CMK (cell line): Measurements from ENCODE around the gene ABO.
"Not testable (repeated sequence)": the region's sequence is repeated elsewhere in the genome, so short reads cannot be mapped to it uniquely, and the experiment has no call there.

ENCODE experiments used
- DNase-seq: peaks from one replicate; pipeline ENCODE4 v3.0.0-alpha.2; 2010; ENCODE audit warnings: low read depth

Gene ABO

GRCh38 chr9:133290751-133291302, 15.8 kb upstream of the ABO start:
- no peak for DNase-seq

DNA sequence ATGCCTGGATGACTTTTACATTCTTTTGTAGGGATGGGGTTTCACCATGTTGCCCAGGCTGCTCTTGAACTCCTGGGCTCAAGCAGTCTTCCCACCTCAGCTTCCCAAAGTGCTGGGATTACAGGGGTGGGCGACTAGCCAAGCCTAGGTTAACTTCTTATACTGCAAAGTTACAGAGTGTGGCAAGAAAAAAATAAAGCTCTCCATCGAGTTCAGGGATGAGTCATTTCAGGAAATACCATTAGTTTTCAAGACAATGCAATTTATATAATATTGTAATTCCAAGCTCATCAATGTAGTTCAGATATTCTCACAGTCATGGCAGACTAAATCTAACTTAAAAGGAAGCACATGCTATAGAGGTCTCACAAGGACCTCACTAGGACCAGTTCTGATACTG, 11.5 kb upstream of the ABO start:
- no peak for DNase-seq

- DNase-seq, result no peak
Measured at GRCh38 chr9:133285252-133285775, 10.3 kb upstream of the ABO start.

DNA sequence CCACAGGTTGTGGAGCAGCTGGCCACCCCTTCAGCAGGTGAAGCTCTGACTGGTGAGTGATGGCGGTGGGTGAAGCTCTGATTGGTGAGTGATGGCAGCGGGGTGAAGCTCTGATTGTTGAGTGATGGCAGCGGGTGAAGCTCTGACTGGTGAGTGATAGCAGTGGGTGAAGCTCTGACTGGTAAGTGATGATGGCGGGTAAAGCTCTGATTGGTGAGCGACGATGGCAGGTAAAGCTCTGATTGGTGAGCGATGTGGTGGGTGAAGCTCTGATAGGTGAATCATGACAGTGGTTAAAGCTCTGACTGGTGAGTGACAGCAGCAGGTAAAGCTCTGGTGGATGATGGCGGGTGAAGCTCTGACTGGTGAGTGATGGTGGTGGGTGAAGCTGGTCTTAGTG, 9.4 kb upstream of the ABO start:
- DNase-seq, result no peak

DNA sequence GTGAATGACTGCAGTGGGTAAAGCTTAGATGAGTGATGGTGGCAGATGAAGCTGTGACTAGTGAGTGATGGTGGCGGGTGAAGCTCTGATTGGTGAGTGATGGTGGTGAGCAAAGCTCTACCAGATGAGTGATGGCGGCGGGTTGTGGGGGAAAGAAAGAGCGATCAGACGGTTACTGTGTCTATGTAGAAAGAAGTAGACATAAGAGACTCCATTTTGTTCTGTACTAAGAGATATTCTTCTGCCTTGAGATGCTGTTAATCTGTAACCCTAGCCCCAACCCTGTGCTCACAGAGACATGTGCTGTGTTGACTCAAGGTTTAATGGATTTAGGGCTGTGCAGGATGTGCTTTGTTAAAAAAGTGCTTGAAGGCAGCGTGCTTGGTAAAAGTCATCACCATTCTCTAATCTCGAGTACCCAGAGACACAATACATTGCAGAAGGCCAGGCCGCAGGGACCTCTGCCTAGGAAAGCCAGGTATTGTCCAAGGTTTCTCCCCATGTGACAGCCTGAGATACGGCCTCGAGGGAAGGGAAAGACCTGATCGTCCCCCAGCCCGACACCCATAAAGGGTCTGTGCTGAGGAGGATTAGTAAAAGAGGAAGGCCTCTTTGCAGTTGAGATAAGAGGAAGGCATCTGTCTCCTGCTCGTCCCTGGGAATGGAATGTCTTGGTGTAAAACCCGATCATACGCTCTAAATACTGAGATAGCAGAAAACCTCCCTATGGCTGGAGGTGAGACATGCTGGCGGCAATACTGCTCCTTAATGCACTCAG, 8.4 kb upstream of the ABO start:
- not testable (repeated sequence) for DNase-seq

GRCh38 chr9:133282464-133283238, 7.7 kb upstream of the ABO start:
- DNase-seq, result no peak

DNA sequence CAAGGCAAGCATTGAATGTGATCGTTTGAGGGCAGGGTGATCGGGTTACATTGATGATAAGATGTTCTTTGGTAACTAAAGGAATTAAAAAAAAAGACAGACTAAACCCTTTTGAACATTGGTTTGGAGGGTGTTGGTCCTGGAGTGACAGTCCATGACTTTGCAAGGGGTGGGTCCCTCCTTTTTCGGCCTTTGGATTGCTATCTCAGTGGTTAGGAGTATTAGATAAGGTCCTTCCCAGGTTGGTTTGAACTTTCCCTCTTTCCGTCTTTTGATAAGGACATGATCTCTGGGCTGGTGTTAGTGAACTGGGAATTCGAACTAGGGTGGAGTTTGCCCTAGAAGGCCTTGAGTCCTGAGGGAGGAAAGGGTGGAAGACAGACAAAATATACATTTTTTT, 5.4 kb upstream of the ABO start:
- no peak for DNase-seq

DNA sequence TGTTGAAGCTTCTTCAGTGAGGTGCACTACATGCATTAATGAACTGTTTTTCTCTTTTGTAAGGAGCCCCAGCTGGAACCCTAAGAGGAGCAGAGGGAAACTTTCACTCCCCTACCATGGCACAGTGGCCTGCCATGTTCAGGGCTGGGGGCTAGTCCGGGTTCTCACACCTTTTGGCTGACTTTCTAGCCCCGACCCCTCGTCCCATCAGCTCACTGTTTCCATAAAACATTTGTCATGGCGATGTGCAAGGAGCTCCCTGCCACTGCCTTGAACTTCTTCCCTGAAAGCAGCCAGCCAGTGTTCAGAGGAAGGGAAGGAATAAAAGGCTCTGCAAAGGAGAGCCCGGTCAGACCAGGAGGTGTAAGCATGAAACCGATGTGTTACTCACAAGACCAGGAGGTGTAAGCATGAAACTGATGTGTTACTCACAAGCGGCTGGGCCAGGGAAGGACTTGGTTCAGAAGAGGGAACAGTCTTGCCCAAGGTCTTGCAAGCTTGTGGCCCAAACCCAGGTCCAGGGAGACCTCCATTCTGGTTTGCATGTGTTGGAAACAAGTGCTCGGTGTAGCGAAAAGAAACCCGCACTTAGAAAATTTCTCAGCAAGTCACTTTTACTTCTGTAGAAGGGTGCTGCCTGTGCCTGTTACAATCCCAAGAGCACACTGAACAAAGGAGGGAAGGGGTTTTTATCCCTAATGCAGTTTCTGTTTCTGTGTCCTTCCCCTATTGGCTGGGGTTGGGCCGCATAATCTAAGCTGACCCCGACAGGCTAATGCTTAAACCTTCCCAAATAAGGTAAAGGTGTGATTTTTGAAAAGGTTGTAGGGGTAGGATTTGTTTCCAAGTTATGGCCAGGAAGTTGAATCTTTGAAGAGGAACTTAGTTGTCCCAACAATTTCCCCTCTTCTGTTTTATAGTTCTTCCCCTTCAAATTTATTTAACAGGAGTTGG, 3.4 kb upstream of the ABO start:
- no peak for DNase-seq

DNA sequence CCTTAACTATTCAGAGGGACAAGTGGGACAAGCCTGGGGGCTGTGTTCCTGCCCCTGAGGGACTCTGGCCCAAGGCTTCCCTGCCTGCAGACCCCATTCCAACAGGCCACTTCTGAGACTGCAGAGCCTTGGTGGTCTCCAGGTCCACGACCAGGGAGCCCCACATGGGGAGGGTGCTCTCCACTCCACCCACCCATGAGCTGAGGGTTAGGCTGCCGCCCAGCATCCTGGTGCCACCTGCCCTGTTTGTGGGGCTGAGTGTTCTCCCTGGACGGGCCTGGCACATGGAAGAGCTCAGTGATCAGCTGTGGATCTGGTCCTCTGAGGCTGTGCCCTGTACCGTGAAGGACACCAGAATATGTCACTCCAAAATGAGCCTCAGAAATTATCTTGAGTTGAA, 2.5 kb upstream of the ABO start:
- no peak for DNase-seq

DNA sequence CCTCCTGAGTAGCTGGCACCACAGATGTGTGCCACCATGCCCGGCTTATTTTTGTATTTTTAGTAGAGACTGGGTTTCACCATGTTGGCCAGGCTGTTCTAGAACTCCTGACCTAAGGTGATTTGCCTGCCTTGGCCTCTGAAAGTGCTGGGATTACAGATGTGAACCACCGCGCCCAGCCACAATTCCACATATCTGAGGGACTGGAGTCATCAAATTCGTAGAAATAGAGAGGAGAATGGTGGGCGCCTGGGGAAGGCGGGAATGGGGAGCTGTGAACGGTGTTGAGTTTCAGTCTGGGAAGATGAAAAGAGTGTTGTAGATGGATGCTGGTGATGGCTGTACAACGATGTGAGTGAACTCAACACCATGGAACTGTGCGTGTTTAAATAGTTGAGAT, 1.9 kb upstream of the ABO start:
- DNase-seq, result no peak

DNA sequence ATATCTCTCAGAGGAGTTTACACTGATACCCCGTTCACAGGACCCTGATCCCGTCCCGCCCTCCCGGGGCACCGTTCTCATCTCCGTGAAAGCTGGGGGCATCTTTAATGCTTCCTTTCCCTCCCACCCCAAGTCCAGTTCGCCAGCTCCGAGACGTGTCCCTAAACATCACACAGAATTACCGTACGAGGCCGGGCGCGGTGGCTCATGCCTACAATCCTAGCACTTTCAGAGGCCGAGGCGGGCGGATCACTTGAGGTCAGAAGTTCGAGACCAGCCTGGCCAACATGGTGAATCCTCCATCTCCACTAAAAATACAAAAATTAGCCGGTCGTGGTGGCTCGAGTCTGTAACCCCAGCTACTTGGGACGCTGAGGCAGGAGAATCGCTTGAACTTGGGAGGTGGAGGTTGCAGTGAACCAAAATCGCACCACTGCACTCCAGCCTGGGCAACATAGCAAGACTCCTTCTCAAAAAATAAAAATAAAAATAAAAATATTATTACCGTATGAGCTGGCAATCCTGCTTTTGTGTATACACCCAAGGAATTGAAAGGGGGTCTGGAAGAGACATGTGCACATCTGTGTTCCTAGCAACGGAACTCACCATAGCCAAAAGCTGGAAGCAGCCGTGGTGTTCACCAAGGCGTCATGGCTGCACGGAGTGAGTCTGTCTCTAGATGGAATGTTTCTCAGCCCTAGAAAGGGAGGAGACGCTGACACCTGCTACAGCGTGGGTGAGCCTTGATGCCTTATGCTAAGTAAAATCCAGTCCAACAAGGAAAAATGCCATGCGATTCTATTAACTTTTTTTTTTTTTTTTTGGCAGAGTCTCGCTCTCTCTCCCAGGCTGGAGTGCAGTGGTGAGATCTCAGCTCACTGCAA, 1.2 kb upstream of the ABO start:
- DNase-seq, result no peak

DNA sequence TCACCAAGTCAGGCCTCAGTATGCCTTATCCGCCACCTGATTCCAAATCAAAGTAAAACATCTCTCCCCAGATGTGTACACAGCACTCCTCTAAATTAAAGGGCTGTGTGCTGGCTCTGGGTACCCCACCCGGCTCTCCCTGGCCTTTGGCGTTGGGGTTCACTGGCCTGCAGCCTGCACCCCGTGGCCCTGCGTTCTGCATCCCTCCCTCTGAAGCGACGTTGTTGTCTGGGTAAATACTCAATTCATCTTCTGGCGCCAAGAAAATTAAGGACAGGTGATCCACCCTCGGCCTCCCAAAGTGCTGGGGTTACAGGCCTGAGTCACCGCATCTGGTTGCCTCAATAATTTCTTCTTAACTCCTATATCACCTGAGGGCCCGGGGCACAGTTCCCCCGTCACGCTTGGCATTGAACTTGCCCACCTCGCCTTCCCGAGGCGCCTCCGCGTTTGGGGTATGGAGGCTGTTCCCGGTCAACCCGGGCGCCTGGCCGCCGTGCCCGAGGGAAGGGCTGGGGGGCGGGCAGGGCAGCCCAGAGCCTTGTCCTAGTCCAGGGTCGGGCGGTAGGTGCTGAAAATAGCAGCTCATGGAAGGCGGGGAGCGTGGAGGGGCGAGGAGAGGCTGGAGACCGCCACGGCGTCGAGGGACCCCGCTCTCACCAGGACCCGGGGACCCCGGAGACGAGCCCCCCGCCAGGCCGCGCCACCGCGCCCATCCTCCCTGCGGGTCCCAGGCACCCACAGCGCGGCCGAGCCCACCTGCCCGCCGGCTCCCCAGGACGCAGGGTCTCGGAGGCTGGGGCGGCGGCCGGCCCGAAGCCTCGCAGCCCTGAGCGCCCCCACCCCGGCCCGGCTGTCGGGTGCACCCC, 531 bp downstream of the ABO start:
- DNase-seq, result no peak

DNA sequence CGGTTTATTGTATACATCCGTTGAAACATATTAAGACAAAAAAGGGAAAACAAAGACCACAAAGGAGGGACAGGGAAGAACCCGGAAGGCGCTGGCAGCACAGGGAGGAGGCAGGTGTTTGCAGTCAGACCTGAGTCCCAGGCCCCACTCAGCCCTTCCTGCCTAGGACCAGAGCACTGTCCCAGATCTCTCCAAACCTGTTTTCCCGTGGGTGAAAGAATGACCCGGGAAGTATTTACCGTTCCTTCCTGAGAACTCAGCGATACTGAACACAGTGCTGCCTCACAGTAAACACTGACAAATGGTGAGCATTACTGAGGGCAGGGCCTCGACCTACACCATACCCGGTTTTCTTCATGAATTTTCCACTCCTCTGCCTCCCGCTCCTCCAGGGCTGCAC, 1.2 kb downstream of the ABO start:
- DNase-seq, result no peak

DNA sequence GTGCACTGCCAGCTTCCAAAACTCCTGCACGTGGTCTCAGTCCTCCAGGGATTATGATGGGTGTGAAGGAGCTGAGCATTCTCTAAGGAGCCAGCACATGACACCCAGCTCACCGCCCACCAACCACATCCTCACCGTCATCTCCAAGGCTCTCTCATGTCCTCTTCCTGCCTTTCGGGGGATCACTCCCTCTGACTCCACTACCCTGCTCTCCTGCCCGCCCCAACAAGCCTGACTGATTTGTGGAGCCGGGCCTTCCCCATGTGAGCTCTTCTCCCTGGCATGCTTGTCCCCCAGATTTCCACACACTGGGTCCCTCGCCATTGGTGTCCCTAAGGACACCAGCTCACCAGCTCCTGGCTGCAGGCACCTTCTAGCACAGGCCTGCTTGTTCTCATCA, 1.9 kb downstream of the ABO start:
- DNase-seq, result no peak

- no peak for DNase-seq
Measured at GRCh38 chr9:133269537-133270362, 5.3 kb downstream of the ABO start.

DNA sequence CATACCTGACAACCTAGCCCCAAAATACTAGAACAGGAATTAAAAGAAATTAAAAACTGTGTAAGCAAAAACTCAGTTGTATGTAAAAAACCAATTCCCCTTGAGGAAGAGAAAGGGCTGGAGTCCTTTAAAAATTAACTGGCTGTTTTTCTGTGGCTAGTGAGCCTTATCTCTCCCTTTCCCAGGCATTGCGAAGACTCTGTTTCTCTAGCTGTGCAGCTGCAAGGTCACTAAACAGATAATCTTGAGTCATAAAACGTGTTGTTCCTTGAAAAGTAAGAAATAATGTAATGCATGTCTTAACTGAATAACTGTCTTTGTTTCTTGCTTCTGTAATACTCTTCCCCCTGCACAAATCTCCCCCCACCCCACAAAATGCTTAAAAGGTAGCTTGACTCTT, 5.9 kb downstream of the ABO start:
- not testable (repeated sequence) for DNase-seq

DNA sequence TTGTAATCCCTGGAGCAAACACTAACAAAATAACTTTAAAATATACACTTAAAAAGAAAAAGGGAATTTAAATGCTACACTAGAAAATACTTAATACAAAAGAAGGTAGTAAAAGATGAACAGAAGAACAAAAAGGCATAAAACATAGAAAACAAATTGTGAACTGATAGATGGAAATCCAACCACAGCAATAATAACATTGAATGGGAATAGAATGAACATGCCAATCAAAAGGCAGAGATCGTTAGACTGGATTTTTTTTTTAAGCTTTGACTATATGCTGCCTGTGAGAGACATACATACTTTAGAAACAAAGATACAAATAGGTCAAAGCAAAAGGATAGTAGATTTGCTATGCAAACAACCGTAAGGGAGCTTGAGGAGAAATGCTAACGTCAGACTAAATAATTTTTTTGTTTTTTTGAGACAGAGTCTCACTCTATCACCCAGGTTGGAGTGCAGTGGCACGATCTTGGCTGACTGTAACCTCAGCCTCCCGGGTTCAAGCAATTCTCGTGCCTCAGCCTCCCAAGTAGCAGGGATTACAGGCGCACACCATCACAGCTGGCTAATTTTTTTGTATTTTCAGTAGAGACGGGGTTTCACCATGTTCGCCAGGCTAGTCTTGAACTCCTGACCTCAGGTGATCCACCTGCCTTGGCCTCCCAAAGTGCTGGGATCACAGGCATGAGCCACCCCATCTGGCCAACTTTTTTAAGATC, 6.5 kb downstream of the ABO start:
- no peak for DNase-seq

- DNase-seq, result no peak
Measured at GRCh38 chr9:133264235-133264764, 10.7 kb downstream of the ABO start.
